Mucosa of stomach (tissue), 1 donor: ENCODE data around the gene DNASE1L1.
A peak's percentile ranks its signal among the peaks of the same experiment; 100 is the strongest.
"Not testable (repeated sequence)": the region's sequence is repeated elsewhere in the genome, so short reads cannot be mapped to it uniquely, and the experiment has no call there.

Experiments
- H3K27me3 ChIP-seq: one replicate; pipeline ENCODE4 v1.7.0; 2013; ENCODE audit warnings: mild to moderate bottlenecking, low read length; ENCODE audit not compliant: control insufficient read depth, insufficient read depth
- H3K36me3 ChIP-seq: one replicate; pipeline ENCODE4 v1.7.0; 2013; ENCODE audit warnings: low read length; ENCODE audit not compliant: control insufficient read depth, insufficient read depth
- H3K4me1 ChIP-seq: one replicate; pipeline ENCODE4 v1.7.0; 2013; ENCODE audit warnings: mild to moderate bottlenecking, low read length; ENCODE audit not compliant: control insufficient read depth, insufficient read depth
- H3K4me3 ChIP-seq: one replicate; pipeline ENCODE4 v1.7.0; 2013; ENCODE audit warnings: low read length
- H3K9ac ChIP-seq: one replicate; pipeline ENCODE4 v1.7.0; 2013; ENCODE audit warnings: mild to moderate bottlenecking, low read length, moderate library complexity
- H3K9me3 ChIP-seq: one replicate; pipeline ENCODE4 v1.7.0; 2013; ENCODE audit warnings: mild to moderate bottlenecking, low read length, moderate library complexity; ENCODE audit not compliant: control insufficient read depth
- donor health status: Pancreatic carcinoma.

Gene DNASE1L1

GRCh38 chrX:154399527-154400368 is 9.3 kb downstream of the DNASE1L1 start:
- peaks cover 6% of the 10 kb centered on the region for H3K4me1 ChIP-seq
- no peaks in the 10 kb centered on the region for H3K27me3 ChIP-seq
- H3K36me3 ChIP-seq = peaks cover 10% of the 10 kb centered on the region
- H3K4me3 ChIP-seq = peak overlapping the region; percentile 84
- no peaks in the 10 kb centered on the region for H3K9me3 ChIP-seq
- H3K9ac ChIP-seq = peak overlapping the region; percentile 97

- Histone ChIP-seq H3K27me3 (no peaks in the 10 kb centered on the region), H3K4me3 (peak overlapping the region; percentile 84), H3K9me3 (no peaks in the 10 kb centered on the region)
Measured at GRCh38 chrX:154398668-154399526, 10.2 kb downstream of the DNASE1L1 start.

GRCh38 chrX:154397888-154398667 is 11.0 kb downstream of the DNASE1L1 start, which contains the start of gene RPL10:
RPL10 (plus strand) TSS chrX:154398377; CDS start chrX:154398520, 143 bp downstream.
- H3K9me3 ChIP-seq = no peaks in the 10 kb centered on the region
- peak within 1 kb of the TSS; percentile 84 for H3K4me3 ChIP-seq
- H3K4me1 ChIP-seq = peaks cover 6% of the 10 kb centered on the region
- H3K36me3 ChIP-seq = peaks cover 10% of the 10 kb centered on the region
- no peaks in the 10 kb centered on the region for H3K27me3 ChIP-seq
- H3K9ac ChIP-seq = peak within 1 kb of the TSS; percentile 97

More at GRCh38 chrX:154398668-154399526, 10.2 kb downstream of the DNASE1L1 start:
- Histone ChIP-seq H3K9ac (peak overlapping the region; percentile 97), H3K36me3 (peaks cover 10% of the 10 kb centered on the region), H3K4me1 (peaks cover 6% of the 10 kb centered on the region)

GRCh38 chrX:154396973-154397887 is 11.8 kb downstream of the DNASE1L1 start:
- H3K4me3 ChIP-seq = peak overlapping the region; percentile 46
- H3K9me3 ChIP-seq = no peaks in the 10 kb centered on the region
- H3K27me3 ChIP-seq = no peaks in the 10 kb centered on the region
- peaks cover 10% of the 10 kb centered on the region for H3K36me3 ChIP-seq
- peaks cover 6% of the 10 kb centered on the region for H3K4me1 ChIP-seq
- H3K9ac ChIP-seq = peak overlapping the region; percentile 83

- H3K9ac ChIP-seq, H3K4me3 ChIP-seq, H3K4me1 ChIP-seq, H3K36me3 ChIP-seq, H3K9me3 ChIP-seq, H3K27me3 ChIP-seq: not testable (repeated sequence)
Measured at GRCh38 chrX:154396363-154396762, 12.7 kb downstream of the DNASE1L1 start.

GRCh38 chrX:154389812-154390747 is 19.0 kb downstream of the DNASE1L1 start:
- H3K27me3 ChIP-seq, H3K4me3 ChIP-seq, H3K4me1 ChIP-seq, H3K9me3 ChIP-seq, H3K9ac ChIP-seq, H3K36me3 ChIP-seq: not testable (repeated sequence)

- not testable (repeated sequence) for H3K4me1 ChIP-seq, H3K9ac ChIP-seq, H3K27me3 ChIP-seq, H3K36me3 ChIP-seq, H3K9me3 ChIP-seq, H3K4me3 ChIP-seq
Measured at GRCh38 chrX:154388649-154389048, 20.4 kb downstream of the DNASE1L1 start.

GRCh38 chrX:154388094-154388493 is 21.0 kb downstream of the DNASE1L1 start:
- not testable (repeated sequence) for H3K9ac ChIP-seq, H3K4me1 ChIP-seq, H3K9me3 ChIP-seq, H3K27me3 ChIP-seq, H3K4me3 ChIP-seq, H3K36me3 ChIP-seq

GRCh38 chrX:154384284-154384892 is 24.7 kb downstream of the DNASE1L1 start:
- H3K9me3 ChIP-seq = no peaks in the 10 kb centered on the region
- no peaks in the 10 kb centered on the region for H3K36me3 ChIP-seq
- no peak overlapping the region for H3K9ac ChIP-seq
- H3K4me3 ChIP-seq = no peak overlapping the region
- H3K4me1 ChIP-seq = peaks cover 15% of the 10 kb centered on the region
- H3K27me3 ChIP-seq = peaks cover 6% of the 10 kb centered on the region
